Vagina (tissue), 2 donors: ENCODE results near the gene CASP6. TPM values are rescaled to one million over a fixed set of nuclear protein-coding genes. Genes with fewer than 3 reads are reported as not detected.

Source experiments
- DNase-seq, 2 donors: peaks; one replicate each; pipeline ENCODE4 v3.0.0-alpha.2; 2017; ENCODE audit errors: extremely low spot score in 2 of 2
- H3K27ac ChIP-seq: fragments of 200-600 bp; sonication (generic); one replicate; pipeline ENCODE4 v1.5.1; 2019
- H3K27me3 ChIP-seq: fragments of 200-600 bp; sonication (generic); one replicate; pipeline ENCODE4 v1.5.1; 2019
- H3K36me3 ChIP-seq, 2 donors: fragments of 200-600 bp; sonication (generic); one replicate each; pipeline ENCODE4 v1.5.1; 2017 to 2019
- H3K4me1 ChIP-seq: fragments of 200-600 bp; sonication (generic); one replicate; pipeline ENCODE4 v1.5.1; 2019
- H3K4me3 ChIP-seq, 2 donors: fragments of 200-600 bp; sonication (generic); 1 replicate in 1 of 2; 2 replicates in 1 of 2; pipeline ENCODE4 v1.5.1; 2016 to 2019
- H3K9me3 ChIP-seq: fragments of 200-600 bp; sonication (generic); one replicate; pipeline ENCODE4 v1.5.1; 2019
- POLR2A ChIP-seq, 2 donors: fragments of 450-650 bp; IDR thresholded peaks; one replicate each; pipeline ENCODE4 v1.6.1; 2017; ENCODE audit warnings: antibody characterized with exemption in 2 of 2, mild to moderate bottlenecking in 2 of 2, moderate library complexity in 2 of 2
- POLR2AphosphoS5 ChIP-seq, 2 donors: sonication (generic); formaldehyde crosslinking; IDR thresholded peaks; one replicate each; pipeline ENCODE4 v1.9.0; 2017; ENCODE audit warnings: antibody characterized with exemption in 2 of 2, mild to moderate bottlenecking in 2 of 2, low read depth in 1 of 2; ENCODE audit not compliant: insufficient read depth in 1 of 2
- intact Hi-C: fragments of 100-400 bp; cut with DNase I; formaldehyde crosslinking; loops from one replicate; pipeline ENCODE4 v1.15.1; 2023
- total RNA-seq: library from RNA; depleted of rRNA; stranded (reverse); fragments of >200 nt; gene quantifications from one replicate; pipeline ENCODE4 v1.2.3, GENCODE V29; 2016
- TF ChIP-seq, protein P1 (sequence below), 3 experiments: fragments of 450-650 bp in 2 of 3; fragments of 200-600 bp in 1 of 3; sonication (generic) in 1 of 3; IDR thresholded peaks; one replicate each; pipeline ENCODE4 v1.5.1; 2017 to 2019; ENCODE audit warnings: antibody characterized with exemption in 3 of 3, mild to moderate bottlenecking in 2 of 3, moderate library complexity in 2 of 3

The CASP6 gene
- total RNA-seq, 1 donor from 2014 or later = 7.9 TPM

DNA sequence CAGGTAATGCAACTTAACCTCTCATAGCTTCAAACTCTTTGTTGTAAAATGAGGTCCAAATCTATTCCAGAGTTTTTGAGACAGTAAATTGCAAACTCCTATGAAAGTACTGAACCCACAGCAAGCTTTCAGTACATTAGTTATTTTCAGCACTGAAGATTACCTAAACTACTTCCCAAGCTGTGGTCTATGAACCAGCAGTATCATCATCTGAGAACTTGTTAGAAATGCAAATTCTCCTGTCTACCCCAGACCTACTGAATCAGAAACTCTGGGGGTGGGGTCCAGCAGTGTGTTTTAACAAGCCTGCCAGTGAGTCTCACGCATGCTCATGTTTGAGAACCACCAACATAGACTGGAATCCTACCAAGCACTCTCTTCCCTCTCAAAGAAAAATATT is 5.7 kb upstream of the CASP6 start:
- H3K27ac ChIP-seq = no peak overlapping the region
- no peaks in the 10 kb centered on the region for H3K9me3 ChIP-seq
- no peak for DNase-seq
- TF ChIP-seq POLR2A (IDR thresholded peaks at IDR 0.05) (no peak), POLR2AphosphoS5 (IDR thresholded peaks at IDR 0.05; ENCODE audit: insufficient read depth in 1 of 2, low read depth in 1 of 2) (no peak)
- TF ChIP-seq, protein P1, sequence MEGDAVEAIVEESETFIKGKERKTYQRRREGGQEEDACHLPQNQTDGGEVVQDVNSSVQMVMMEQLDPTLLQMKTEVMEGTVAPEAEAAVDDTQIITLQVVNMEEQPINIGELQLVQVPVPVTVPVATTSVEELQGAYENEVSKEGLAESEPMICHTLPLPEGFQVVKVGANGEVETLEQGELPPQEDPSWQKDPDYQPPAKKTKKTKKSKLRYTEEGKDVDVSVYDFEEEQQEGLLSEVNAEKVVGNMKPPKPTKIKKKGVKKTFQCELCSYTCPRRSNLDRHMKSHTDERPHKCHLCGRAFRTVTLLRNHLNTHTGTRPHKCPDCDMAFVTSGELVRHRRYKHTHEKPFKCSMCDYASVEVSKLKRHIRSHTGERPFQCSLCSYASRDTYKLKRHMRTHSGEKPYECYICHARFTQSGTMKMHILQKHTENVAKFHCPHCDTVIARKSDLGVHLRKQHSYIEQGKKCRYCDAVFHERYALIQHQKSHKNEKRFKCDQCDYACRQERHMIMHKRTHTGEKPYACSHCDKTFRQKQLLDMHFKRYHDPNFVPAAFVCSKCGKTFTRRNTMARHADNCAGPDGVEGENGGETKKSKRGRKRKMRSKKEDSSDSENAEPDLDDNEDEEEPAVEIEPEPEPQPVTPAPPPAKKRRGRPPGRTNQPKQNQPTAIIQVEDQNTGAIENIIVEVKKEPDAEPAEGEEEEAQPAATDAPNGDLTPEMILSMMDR (IDR thresholded peaks at IDR 0.05) = no peak
- H3K27me3 ChIP-seq = no peaks in the 10 kb centered on the region
- H3K4me1 ChIP-seq = peaks cover 3% of the 10 kb centered on the region
- intact Hi-C loops = no loop called here
- H3K4me3 ChIP-seq = no peak overlapping the region
- H3K36me3 ChIP-seq = no peaks in the 10 kb centered on the region

DNA sequence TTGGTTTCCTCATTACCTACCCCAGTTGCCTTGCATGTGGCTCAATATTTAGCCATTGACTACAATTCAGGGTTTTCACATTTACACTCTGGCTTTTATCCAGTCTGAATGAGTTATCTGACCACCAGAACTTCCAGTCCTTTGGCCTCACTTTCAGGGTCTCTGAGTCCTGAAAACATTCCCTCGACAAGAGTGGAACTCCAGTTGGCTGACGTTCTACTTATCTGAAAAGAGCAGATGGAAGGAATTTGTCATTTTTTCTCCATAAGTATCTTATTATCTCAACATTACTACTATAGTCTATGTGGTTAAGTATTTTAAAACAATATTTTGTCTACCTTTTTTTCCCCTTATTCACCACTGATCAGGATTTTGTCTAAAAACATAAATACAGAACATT is 5.2 kb upstream of the CASP6 start:
- H3K27ac ChIP-seq = no peak overlapping the region
- H3K27me3 ChIP-seq = no peaks in the 10 kb centered on the region
- no peaks in the 10 kb centered on the region for H3K36me3 ChIP-seq
- no peaks in the 10 kb centered on the region for H3K9me3 ChIP-seq
- intact Hi-C loops = no loop called here
- H3K4me1 ChIP-seq = peaks cover 9% of the 10 kb centered on the region
- no peak overlapping the region for H3K4me3 ChIP-seq
- DNase-seq = no peak
- TF ChIP-seq, protein P1 (IDR thresholded peaks at IDR 0.05) = no peak
- TF ChIP-seq POLR2AphosphoS5 (IDR thresholded peaks at IDR 0.05; ENCODE audit: insufficient read depth in 1 of 2, low read depth in 1 of 2) = no peak
- TF ChIP-seq POLR2A (IDR thresholded peaks at IDR 0.05) = no peak

DNA sequence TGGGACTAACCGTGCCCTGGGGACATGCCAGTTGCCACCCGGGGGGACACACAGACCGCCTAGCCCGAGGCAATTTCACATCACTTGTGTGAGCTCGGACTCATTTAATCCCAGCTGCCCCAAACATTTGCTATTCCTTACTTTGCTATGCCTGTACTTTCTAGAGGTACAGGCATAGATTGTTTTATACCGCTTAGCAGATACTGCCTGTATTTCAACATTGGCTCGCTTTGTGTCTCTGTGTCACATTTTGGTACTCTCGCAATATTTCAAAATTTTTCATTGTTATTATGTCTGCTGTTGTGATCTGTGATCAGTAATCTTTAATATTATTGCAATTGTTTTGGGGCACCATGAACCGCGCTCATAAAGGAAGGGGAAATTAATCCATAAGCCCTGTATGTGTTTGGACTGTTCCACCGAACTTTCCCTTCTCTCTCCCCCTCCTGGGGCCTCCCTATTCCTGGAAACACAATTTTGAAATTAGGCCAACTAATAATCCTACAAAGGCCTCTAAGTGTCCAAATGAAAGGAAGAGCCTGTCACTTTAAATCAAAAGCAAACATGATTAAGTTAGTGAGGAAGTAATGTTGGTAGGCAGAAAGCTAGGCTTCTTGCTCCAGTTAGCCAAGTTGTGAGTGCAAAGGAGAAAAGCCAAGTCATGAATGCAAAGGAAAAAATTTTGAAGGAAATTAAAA is 568 bp upstream of the CASP6 start:
- H3K4me1 ChIP-seq = peaks cover 23% of the 10 kb centered on the region

DNA sequence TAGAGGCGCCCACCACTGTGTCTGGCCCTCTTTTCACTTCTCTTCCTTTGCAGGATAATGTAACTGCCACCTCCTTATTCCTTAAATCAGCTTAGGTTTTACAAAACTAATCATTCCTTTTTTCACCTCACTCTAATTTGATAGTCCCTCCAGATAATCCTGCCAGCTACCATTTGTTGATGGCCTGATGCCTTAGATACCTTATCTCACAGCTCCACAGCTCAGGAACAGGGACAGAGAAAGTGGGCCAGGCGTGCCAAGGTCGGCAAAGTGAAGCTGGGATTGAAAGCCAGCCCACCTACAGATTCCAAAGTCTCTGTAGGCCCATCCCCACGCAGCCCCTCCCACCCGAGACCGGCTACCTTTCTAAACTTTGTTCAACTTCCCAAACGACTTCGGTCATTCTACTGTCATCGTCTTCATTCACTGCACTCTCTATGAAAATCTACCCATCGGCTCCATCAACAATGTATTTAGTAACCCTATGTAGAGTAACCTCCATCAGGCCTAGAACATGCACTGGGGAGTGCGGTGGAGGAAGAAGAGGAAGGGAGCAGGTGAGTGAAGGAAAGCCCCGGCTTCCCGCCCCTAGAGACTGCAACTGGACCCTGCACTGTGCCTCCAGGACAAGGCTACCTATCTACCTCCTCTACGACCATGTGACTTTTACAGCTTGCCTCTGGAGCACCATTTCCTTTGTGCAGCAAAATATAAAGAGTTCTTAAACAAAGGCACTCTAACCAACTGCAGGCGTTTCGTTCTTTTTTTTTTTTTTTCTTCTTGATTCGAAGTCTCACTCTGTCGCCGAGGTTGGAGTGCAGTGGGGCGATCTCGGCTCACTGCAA is 1.5 kb downstream of the CASP6 start:
- intact Hi-C loops = no loop called here
- H3K27me3 ChIP-seq = no peaks in the 10 kb centered on the region
- H3K4me3 ChIP-seq = peak overlapping the region; percentile 62 to 67
- peak overlapping the region; percentile 77 for H3K27ac ChIP-seq
- H3K9me3 ChIP-seq = no peaks in the 10 kb centered on the region
- peaks cover 23% of the 10 kb centered on the region for H3K4me1 ChIP-seq
- TF ChIP-seq POLR2A (IDR thresholded peaks at IDR 0.05) (no peak), POLR2AphosphoS5 (IDR thresholded peaks at IDR 0.05; ENCODE audit: insufficient read depth in 1 of 2, low read depth in 1 of 2) (no peak)
- TF ChIP-seq, protein P1 (IDR thresholded peaks at IDR 0.05) = no peak
- H3K36me3 ChIP-seq = peaks cover 0 to 12% of the 10 kb centered on the region in 2 donors
- DNase-seq = no peak

More for the DNA sequence above, 568 bp upstream of the CASP6 start:
- no peaks in the 10 kb centered on the region for H3K27me3 ChIP-seq
- no peak for DNase-seq
- peak overlapping the region; percentile 62 to 67 for H3K4me3 ChIP-seq
- intact Hi-C loops = no loop called here
- H3K36me3 ChIP-seq = no peaks in the 10 kb centered on the region
- H3K27ac ChIP-seq = peak overlapping the region; percentile 77
- no peak for TF ChIP-seq POLR2AphosphoS5 (IDR thresholded peaks at IDR 0.05; ENCODE audit: insufficient read depth in 1 of 2, low read depth in 1 of 2)
- TF ChIP-seq POLR2A (IDR thresholded peaks at IDR 0.05) = no peak
- TF ChIP-seq, protein P1 (IDR thresholded peaks at IDR 0.05) = no peak
- no peaks in the 10 kb centered on the region for H3K9me3 ChIP-seq
